ENCODE measurements around the gene WDR37.
A peak's percentile ranks its signal among the peaks of the same experiment; 100 is the strongest.
"Not testable (repeated sequence)": the region's sequence is repeated elsewhere in the genome, so short reads cannot be mapped to it uniquely, and the experiment has no call there.

Gene WDR37

GRCh38 chr10:1026578-1026977, 29.6 kb upstream of the WDR37 start:
- TF ChIP-seq, protein P1, sequence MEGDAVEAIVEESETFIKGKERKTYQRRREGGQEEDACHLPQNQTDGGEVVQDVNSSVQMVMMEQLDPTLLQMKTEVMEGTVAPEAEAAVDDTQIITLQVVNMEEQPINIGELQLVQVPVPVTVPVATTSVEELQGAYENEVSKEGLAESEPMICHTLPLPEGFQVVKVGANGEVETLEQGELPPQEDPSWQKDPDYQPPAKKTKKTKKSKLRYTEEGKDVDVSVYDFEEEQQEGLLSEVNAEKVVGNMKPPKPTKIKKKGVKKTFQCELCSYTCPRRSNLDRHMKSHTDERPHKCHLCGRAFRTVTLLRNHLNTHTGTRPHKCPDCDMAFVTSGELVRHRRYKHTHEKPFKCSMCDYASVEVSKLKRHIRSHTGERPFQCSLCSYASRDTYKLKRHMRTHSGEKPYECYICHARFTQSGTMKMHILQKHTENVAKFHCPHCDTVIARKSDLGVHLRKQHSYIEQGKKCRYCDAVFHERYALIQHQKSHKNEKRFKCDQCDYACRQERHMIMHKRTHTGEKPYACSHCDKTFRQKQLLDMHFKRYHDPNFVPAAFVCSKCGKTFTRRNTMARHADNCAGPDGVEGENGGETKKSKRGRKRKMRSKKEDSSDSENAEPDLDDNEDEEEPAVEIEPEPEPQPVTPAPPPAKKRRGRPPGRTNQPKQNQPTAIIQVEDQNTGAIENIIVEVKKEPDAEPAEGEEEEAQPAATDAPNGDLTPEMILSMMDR (IDR thresholded peaks at IDR 0.05; ENCODE audit: insufficient read depth, low read depth, low read length, missing control alignments) = no peak
- no peak for DNase-seq (ENCODE audit: low read depth)

GRCh38 chr10:1029838-1030237, 26.3 kb upstream of the WDR37 start:
- TF ChIP-seq, protein P1 (IDR thresholded peaks at IDR 0.05; ENCODE audit: insufficient read depth, low read depth, low read length, missing control alignments) = no peak
- no peak overlapping the region for H3K4me3 ChIP-seq (ENCODE audit: low read depth, low read length)
- no peak for DNase-seq (ENCODE audit: low read depth)

More at GRCh38 chr10:1026578-1026977, 29.6 kb upstream of the WDR37 start:
- H3K4me3 ChIP-seq (ENCODE audit: low read depth, low read length) = no peak overlapping the region

GRCh38 chr10:1033601-1034000, 22.6 kb upstream of the WDR37 start:
- TF ChIP-seq, protein P1 (IDR thresholded peaks at IDR 0.05; ENCODE audit: insufficient read depth, low read depth, low read length, missing control alignments) = no peak
- no peak overlapping the region for H3K4me3 ChIP-seq (ENCODE audit: low read depth, low read length)
- DNase-seq (ENCODE audit: low read depth) = no peak

DNA sequence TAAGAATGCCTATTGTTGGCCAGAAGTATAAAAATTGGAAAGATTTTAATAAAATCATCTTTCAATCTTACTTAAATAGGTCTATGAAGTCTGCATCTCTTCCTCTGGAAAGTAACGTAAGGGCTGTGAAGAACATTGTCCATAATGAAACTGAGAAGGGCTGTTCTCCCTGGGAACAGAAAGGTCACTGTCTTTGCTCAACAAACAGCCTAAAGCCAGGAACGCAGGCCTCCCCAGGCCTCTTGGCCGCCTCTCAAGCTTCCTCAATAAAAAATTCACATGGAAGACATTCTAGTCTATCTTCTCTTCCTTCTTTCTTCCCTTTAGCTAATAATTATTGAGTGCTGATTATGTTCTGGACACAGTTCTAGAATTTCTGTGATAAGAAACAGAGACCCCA, 21.4 kb upstream of the WDR37 start:
- no peak overlapping the region for H3K4me3 ChIP-seq (ENCODE audit: low read depth, low read length)
- TF ChIP-seq, protein P1 (IDR thresholded peaks at IDR 0.05; ENCODE audit: insufficient read depth, low read depth, low read length, missing control alignments) = no peak
- no peak for DNase-seq (ENCODE audit: low read depth)

DNA sequence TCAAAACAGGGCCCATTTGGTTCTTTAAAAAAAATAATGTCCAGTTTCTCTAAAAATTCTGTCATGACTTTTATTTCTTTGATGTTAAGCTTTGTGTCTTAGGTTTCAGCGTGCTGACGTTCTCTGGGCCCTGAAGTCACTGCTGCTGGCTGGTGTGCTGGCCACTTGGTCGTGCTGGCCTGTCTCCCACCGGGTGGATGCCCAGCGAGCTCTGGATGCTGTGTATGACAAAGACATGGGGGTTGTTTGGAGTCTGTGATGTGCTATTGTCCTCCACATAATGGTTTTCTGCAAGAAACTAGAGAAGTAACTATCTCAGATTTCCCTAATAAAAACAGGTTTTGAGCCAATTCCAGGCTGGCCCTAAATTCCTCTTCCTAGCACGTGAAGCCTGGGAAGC, 21.0 kb upstream of the WDR37 start:
- no peak overlapping the region for H3K4me3 ChIP-seq (ENCODE audit: low read depth, low read length)
- DNase-seq (ENCODE audit: low read depth) = no peak
- TF ChIP-seq, protein P1 (IDR thresholded peaks at IDR 0.05; ENCODE audit: insufficient read depth, low read depth, low read length, missing control alignments) = no peak

GRCh38 chr10:1036341-1036791, 19.8 kb upstream of the WDR37 start:
- TF ChIP-seq, protein P1 (IDR thresholded peaks at IDR 0.05; ENCODE audit: insufficient read depth, low read depth, low read length, missing control alignments) = no peak
- peak; percentile 82 for DNase-seq (ENCODE audit: low read depth)

DNA sequence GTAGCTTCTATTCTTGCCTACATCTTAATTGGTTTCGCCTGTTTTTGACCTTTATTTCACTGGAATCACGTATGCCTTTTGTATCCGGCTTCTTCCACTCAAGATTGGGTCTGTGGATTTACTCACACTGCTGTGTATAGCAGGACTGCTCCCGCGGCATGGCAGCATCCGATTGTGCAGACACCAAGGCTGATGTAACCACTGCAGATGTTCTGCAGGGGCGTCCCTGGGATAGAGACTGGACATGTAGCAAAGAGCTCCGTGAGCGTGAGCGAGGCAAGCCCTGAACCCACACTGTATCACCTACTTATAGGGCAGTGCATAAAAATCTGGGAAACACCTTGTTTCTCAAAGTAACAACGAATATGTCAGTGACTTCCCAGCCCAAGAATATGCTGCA, 19.1 kb upstream of the WDR37 start:
- no peak for DNase-seq (ENCODE audit: low read depth)
- TF ChIP-seq, protein P1 (IDR thresholded peaks at IDR 0.05; ENCODE audit: insufficient read depth, low read depth, low read length, missing control alignments) = no peak
- H3K4me3 ChIP-seq (ENCODE audit: low read depth, low read length) = no peak overlapping the region

More at GRCh38 chr10:1036341-1036791, 19.8 kb upstream of the WDR37 start:
- H3K4me3 ChIP-seq (ENCODE audit: low read depth, low read length) = no peak overlapping the region

DNA sequence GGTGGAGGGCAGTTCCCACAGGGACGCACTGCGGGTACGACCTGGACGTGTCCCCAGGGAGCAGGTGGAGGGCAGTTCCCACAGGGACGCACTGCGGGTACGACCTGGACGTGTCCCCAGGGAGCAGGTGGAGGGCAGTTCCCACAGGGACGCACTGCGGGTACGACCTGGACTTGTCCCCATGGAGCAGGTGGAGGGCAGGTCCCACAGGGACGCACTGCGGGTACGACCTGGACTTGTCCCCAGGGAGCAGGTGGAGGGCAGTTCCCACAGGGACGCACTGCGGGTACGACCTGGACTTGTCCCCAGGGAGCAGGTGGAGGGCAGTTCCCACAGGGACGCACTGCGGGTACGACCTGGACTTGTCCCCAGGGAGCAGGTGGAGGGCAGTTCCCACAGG, 17.4 kb upstream of the WDR37 start:
- DNase-seq (ENCODE audit: low read depth); H3K4me3 ChIP-seq (ENCODE audit: low read depth, low read length): not testable (repeated sequence)
